Thyroid gland (tissue), 4 donors: ENCODE data around the gene PGAP2.

Experiments
- POLR2A ChIP-seq, 2 donors: fragments of 450-650 bp; IDR thresholded peaks; one replicate each; pipeline ENCODE4 v1.6.1; 2017; ENCODE audit warnings: antibody characterized with exemption in 2 of 2, mild to moderate bottlenecking in 2 of 2, moderate library complexity in 1 of 2
- TF ChIP-seq, protein P1 (sequence below), 6 experiments: fragments of 200-600 bp in 3 of 6; fragments of 450-650 bp in 3 of 6; sonication (generic) in 3 of 6; IDR thresholded peaks; one replicate each; pipeline ENCODE4 v1.5.1; 2016 to 2019; ENCODE audit warnings: antibody characterized with exemption in 6 of 6, mild to moderate bottlenecking in 2 of 6, inconsistent platforms in 1 of 6, moderate library complexity in 1 of 6

- TF ChIP-seq, protein P1, sequence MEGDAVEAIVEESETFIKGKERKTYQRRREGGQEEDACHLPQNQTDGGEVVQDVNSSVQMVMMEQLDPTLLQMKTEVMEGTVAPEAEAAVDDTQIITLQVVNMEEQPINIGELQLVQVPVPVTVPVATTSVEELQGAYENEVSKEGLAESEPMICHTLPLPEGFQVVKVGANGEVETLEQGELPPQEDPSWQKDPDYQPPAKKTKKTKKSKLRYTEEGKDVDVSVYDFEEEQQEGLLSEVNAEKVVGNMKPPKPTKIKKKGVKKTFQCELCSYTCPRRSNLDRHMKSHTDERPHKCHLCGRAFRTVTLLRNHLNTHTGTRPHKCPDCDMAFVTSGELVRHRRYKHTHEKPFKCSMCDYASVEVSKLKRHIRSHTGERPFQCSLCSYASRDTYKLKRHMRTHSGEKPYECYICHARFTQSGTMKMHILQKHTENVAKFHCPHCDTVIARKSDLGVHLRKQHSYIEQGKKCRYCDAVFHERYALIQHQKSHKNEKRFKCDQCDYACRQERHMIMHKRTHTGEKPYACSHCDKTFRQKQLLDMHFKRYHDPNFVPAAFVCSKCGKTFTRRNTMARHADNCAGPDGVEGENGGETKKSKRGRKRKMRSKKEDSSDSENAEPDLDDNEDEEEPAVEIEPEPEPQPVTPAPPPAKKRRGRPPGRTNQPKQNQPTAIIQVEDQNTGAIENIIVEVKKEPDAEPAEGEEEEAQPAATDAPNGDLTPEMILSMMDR (IDR thresholded peaks at IDR 0.05): peak in 5 of 6 experiments; percentile 7 to 57 (median 43)
- TF ChIP-seq POLR2A (IDR thresholded peaks at IDR 0.05): no peak
Measured at GRCh38 chr11:3824714-3825472, 16.5 kb downstream of the PGAP2 start.
